T follicular helper cell (primary cell): Measurements from ENCODE around the gene WDR27.
"Not testable (repeated sequence)": the region's sequence is repeated elsewhere in the genome, so short reads cannot be mapped to it uniquely, and the experiment has no call there.

Experiments
- DNase-seq: peaks from one replicate; pipeline ENCODE4 v3.0.0-alpha.2; 2020; ENCODE audit warnings: low read depth

Gene WDR27

GRCh38 chr6:169640351-169640852, 61.4 kb downstream of the WDR27 start:
- no peak for DNase-seq

- DNase-seq, result no peak
Measured at GRCh38 chr6:169639653-169640278, 62.1 kb downstream of the WDR27 start.

GRCh38 chr6:169638915-169639314, 62.9 kb downstream of the WDR27 start:
- no peak for DNase-seq

GRCh38 chr6:169638388-169638787, 63.4 kb downstream of the WDR27 start:
- DNase-seq, result no peak

- no peak for DNase-seq
Measured at GRCh38 chr6:169635345-169635744, 66.5 kb downstream of the WDR27 start.

GRCh38 chr6:169632841-169633240, 69.0 kb downstream of the WDR27 start:
- no peak for DNase-seq

- DNase-seq, result no peak
Measured at GRCh38 chr6:169629256-169629655, 72.6 kb downstream of the WDR27 start.

- no peak for DNase-seq
Measured at GRCh38 chr6:169627736-169628607, 73.9 kb downstream of the WDR27 start.

- no peak for DNase-seq
Measured at GRCh38 chr6:169626649-169627048, 75.2 kb downstream of the WDR27 start.

- DNase-seq, result no peak
Measured at GRCh38 chr6:169626169-169626568, 75.7 kb downstream of the WDR27 start.

- no peak for DNase-seq
Measured at GRCh38 chr6:169625376-169625775, 76.5 kb downstream of the WDR27 start.

- no peak for DNase-seq
Measured at GRCh38 chr6:169624785-169625184, 77.0 kb downstream of the WDR27 start.

- DNase-seq, result no peak
Measured at GRCh38 chr6:169623975-169624374, 77.9 kb downstream of the WDR27 start.

GRCh38 chr6:169623343-169623742, 78.5 kb downstream of the WDR27 start:
- no peak for DNase-seq

- no peak for DNase-seq
Measured at GRCh38 chr6:169622618-169623017, 79.2 kb downstream of the WDR27 start.

GRCh38 chr6:169621311-169621710, 80.5 kb downstream of the WDR27 start:
- no peak for DNase-seq

- no peak for DNase-seq
Measured at GRCh38 chr6:169620171-169621130, 81.4 kb downstream of the WDR27 start.

- no peak for DNase-seq
Measured at GRCh38 chr6:169619650-169620049, 82.2 kb downstream of the WDR27 start.

- DNase-seq, result no peak
Measured at GRCh38 chr6:169618526-169619490, 83.0 kb downstream of the WDR27 start.

GRCh38 chr6:169617562-169617961, 84.3 kb downstream of the WDR27 start:
- DNase-seq, result no peak

- DNase-seq, result not testable (repeated sequence)
Measured at GRCh38 chr6:169608609-169609008, 93.2 kb downstream of the WDR27 start.
